Trophoblast cell (in vitro differentiated cells and primary cell): ENCODE data around the gene OTUB1.
"Not testable (repeated sequence)": the region's sequence is repeated elsewhere in the genome, so short reads cannot be mapped to it uniquely, and the experiment has no call there.

ENCODE experiments used
- DNase-seq, 2 donors: peaks; one replicate each; pipeline ENCODE4 v3.0.0-alpha.2; 2016
- H2AFZ ChIP-seq: 2 replicates; pipeline ENCODE4 v1.6.1; 2013; ENCODE audit warnings: low read length, moderate library complexity, mild to moderate bottlenecking; ENCODE audit not compliant: insufficient read depth, poor library complexity
- H2AK5ac ChIP-seq: 2 replicates; pipeline ENCODE4 v1.6.1; 2013; ENCODE audit warnings: mild to moderate bottlenecking, low read length
- H2BK120ac ChIP-seq: 2 replicates; pipeline ENCODE4 v1.6.1; 2013; ENCODE audit warnings: low read length, mild to moderate bottlenecking, moderate library complexity; ENCODE audit not compliant: insufficient read depth, poor library complexity
- H2BK12ac ChIP-seq: 2 replicates; pipeline ENCODE4 v1.6.1; 2013; ENCODE audit warnings: mild to moderate bottlenecking, low read length, moderate library complexity
- H2BK5ac ChIP-seq: 2 replicates; pipeline ENCODE4 v1.6.1; 2013; ENCODE audit warnings: low read length, low read depth, moderate library complexity, mild to moderate bottlenecking; ENCODE audit not compliant: poor library complexity
- H3K14ac ChIP-seq: 2 replicates; pipeline ENCODE4 v1.6.1; 2013; ENCODE audit warnings: mild to moderate bottlenecking, low read length
- H3K18ac ChIP-seq: 2 replicates; pipeline ENCODE4 v1.6.1; 2013; ENCODE audit warnings: mild to moderate bottlenecking, low read length
- H3K23ac ChIP-seq: 2 replicates; pipeline ENCODE4 v1.6.1; 2013; ENCODE audit warnings: low read length
- H3K27ac ChIP-seq: 2 replicates; pipeline ENCODE4 v1.5.1; 2013; ENCODE audit warnings: low read depth, mild to moderate bottlenecking, inconsistent platforms, low read length, moderate library complexity
- H3K27me3 ChIP-seq: 2 replicates; pipeline ENCODE4 v1.6.1; 2013; ENCODE audit warnings: inconsistent platforms, mild to moderate bottlenecking, low read length, moderate library complexity; ENCODE audit not compliant: insufficient read depth
- H3K36me3 ChIP-seq, 2 experiments: 1 replicate in 1 of 2; 2 replicates in 1 of 2; pipeline ENCODE4 v1.6.1; 2013; ENCODE audit warnings: low read length in 2 of 2, mild to moderate bottlenecking in 2 of 2, moderate library complexity in 1 of 2; ENCODE audit not compliant: insufficient read depth in 2 of 2, control insufficient read depth in 1 of 2
- H3K4ac ChIP-seq: 2 replicates; pipeline ENCODE4 v1.6.1; 2013; ENCODE audit warnings: low read depth, mild to moderate bottlenecking, low read length, moderate library complexity
- H3K4me1 ChIP-seq, 2 experiments: 1 replicate in 1 of 2; 2 replicates in 1 of 2; pipeline ENCODE4 v1.6.1; 2013; ENCODE audit warnings: low read length in 2 of 2, mild to moderate bottlenecking in 2 of 2, moderate library complexity in 1 of 2; ENCODE audit not compliant: insufficient read depth in 2 of 2, control insufficient read depth in 1 of 2
- H3K4me2 ChIP-seq: 2 replicates; pipeline ENCODE4 v1.6.1; 2013; ENCODE audit warnings: inconsistent platforms, mild to moderate bottlenecking, low read length, moderate library complexity
- H3K4me3 ChIP-seq: 2 replicates; pipeline ENCODE4 v1.5.1; 2013; ENCODE audit warnings: mild to moderate bottlenecking, low read depth, low read length, inconsistent platforms
- H3K79me1 ChIP-seq: one replicate; pipeline ENCODE4 v1.6.1; 2013; ENCODE audit warnings: low read length
- H3K79me2 ChIP-seq: 2 replicates; pipeline ENCODE4 v1.6.1; 2013; ENCODE audit warnings: low read length, mild to moderate bottlenecking; ENCODE audit not compliant: control insufficient read depth, insufficient read depth, poor library complexity
- H3K9ac ChIP-seq: 2 replicates; pipeline ENCODE4 v1.6.1; 2013; ENCODE audit warnings: mild to moderate bottlenecking, low read length
- H3K9me3 ChIP-seq: 2 replicates; pipeline ENCODE4 v1.6.1; 2013; ENCODE audit warnings: low read depth, mild to moderate bottlenecking, control low read depth, inconsistent platforms, low read length; ENCODE audit not compliant: insufficient read depth
- H4K12ac ChIP-seq: 2 replicates; pipeline ENCODE4 v1.6.1; 2013; ENCODE audit warnings: low read depth, mild to moderate bottlenecking, low read length, moderate library complexity
- H4K8ac ChIP-seq: 2 replicates; pipeline ENCODE4 v1.6.1; 2013; ENCODE audit warnings: low read depth, mild to moderate bottlenecking, low read length, moderate library complexity
- H4K91ac ChIP-seq: one replicate; pipeline ENCODE4 v1.6.1; 2013; ENCODE audit warnings: low read depth, mild to moderate bottlenecking, low read length, moderate library complexity
- WGBS: extraction: QIAGEN DNeasy Blood & Tissue Kit; methylation state at CpG from one replicate; pipeline ENCODE4 v1.1.7; 2013; ENCODE audit warnings: missing lambda C conversion rate; ENCODE audit not compliant: insufficient read length, insufficient coverage; ENCODE audit errors: extremely low coverage; 5-methylcytosine and 5-hydroxymethylcytosine counted together

The OTUB1 gene

DNA sequence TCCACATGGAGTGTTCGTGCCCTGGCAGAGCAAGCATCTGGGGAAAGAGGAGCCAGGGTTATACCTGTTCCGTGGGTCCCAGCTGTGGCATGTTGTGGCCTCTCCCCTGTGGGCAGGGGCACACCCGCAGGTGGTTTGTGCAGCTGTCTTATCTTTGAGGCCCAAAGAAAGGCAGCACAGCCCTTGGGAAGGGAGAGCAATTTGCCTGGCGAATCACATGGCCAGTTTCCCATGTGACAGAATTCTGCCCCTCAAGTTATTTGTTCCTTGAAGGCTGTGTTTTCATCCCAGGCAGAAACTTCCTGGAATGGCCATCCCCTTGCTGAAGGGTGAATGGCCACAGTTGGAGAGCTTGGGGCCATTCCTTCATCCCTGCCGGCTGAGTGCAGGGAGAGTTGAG, 28.2 kb upstream of the OTUB1 start:
- Histone ChIP-seq H3K4me1 (peaks cover 0 to 3% of the 10 kb centered on the region in 2 experiments), H3K79me1 (no peaks in the 10 kb centered on the region), H3K4me2 (no peak overlapping the region), H3K9ac (no peak overlapping the region), H3K23ac (no peak overlapping the region), H4K12ac (no peak overlapping the region), H3K27ac (no peak overlapping the region), H2AFZ (no peak overlapping the region), H2BK120ac (no peak overlapping the region), H2BK5ac (no peak overlapping the region), H3K14ac (no peak overlapping the region), H3K18ac (no peak overlapping the region), H3K4me3 (no peak overlapping the region), H3K79me2 (no peaks in the 10 kb centered on the region), H3K27me3 (no peaks in the 10 kb centered on the region), H4K8ac (no peak overlapping the region), H2BK12ac (no peak overlapping the region), H3K36me3 (peaks cover 33 to 48% of the 10 kb centered on the region in 2 experiments), H4K91ac (no peak overlapping the region), H3K4ac (no peak overlapping the region), H3K9me3 (peaks cover 2% of the 10 kb centered on the region), H2AK5ac (no peak overlapping the region)
- WGBS: no CpG with 5 or more reads among the region's 5 CpGs
- DNase-seq: no peak

DNA sequence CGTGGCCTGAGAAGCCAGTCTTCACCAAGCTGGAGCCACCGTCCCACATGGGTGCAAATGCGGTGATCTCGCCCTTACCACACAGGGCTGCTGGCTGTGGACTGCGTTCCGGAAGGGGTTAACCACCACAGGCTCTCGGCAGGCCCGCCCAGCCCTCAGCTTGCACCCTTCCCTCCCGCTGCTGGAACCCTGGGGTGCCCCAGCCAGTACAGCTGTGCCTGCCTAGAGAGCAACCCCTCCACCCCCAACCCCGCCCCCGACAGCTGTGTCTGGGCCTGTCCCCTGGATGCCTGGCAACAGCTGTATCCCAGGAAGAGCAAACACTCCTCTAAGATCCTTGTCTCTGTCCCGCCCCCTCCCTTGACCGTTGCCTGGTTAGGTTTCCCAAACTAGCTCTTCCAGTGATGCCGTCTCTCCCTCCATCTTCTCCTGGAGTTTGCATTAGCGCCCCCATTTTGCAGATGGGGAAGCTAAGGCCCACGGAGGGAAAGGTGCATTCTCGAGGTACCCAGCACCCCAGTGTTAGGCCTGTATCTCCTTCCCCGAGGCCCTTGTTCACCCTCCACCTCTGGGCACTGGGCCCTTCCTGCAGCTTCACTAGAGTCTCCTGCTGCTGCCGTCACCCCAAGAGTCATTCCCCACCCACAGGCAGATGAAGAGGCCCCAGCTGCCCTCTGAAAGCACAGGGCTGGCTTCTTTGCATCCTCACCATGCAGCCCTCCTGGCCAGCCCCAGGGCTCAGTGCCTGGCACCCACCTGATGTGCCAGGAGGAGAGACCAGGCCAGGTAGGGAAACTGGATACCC, 24.4 kb upstream of the OTUB1 start:
- no peak overlapping the region for H2BK5ac ChIP-seq
- H2AFZ ChIP-seq: no peak overlapping the region
- H3K79me2 ChIP-seq: no peaks in the 10 kb centered on the region
- H3K9me3 ChIP-seq: peaks cover 2% of the 10 kb centered on the region
- peaks cover 8 to 16% of the 10 kb centered on the region in 2 experiments for H3K36me3 ChIP-seq
- H3K18ac ChIP-seq: no peak overlapping the region
- no CpG with 5 or more reads among the region's 19 CpGs for WGBS
- H3K9ac ChIP-seq: no peak overlapping the region
- H3K4me1 ChIP-seq: peaks cover 0 to 3% of the 10 kb centered on the region in 2 experiments
- H2BK12ac ChIP-seq: no peak overlapping the region
- no peak overlapping the region for H2BK120ac ChIP-seq
- no peak overlapping the region for H3K23ac ChIP-seq
- DNase-seq: peak in 1 of 2 donors; percentile 46
- H3K27ac ChIP-seq: no peak overlapping the region
- no peak overlapping the region for H4K91ac ChIP-seq
- no peak overlapping the region for H3K14ac ChIP-seq
- H3K79me1 ChIP-seq: no peaks in the 10 kb centered on the region
- H4K8ac ChIP-seq: no peak overlapping the region
- no peak overlapping the region for H3K4me2 ChIP-seq
- H2AK5ac ChIP-seq: no peak overlapping the region
- no peak overlapping the region for H3K4me3 ChIP-seq
- H4K12ac ChIP-seq: no peak overlapping the region
- H3K27me3 ChIP-seq: no peaks in the 10 kb centered on the region
- H3K4ac ChIP-seq: no peak overlapping the region

DNA sequence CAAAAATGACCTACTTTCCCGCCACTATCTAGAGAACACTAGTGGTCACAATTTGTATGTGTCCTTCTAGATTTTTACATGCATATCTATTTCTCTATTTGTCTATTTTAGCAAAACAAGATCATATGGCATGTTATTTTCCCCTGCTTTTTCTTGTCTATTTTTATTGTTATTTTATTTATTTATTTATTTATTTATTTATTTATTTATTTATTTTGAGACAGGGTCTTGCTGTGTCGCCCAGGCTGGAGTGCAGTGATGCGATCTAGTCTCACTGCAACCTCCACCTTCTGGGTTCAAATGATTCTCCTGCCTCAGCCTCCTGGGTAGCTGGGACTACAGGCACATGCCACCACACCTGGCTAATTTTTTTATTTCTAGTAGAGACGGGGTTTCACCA, 22.3 kb upstream of the OTUB1 start:
- H3K18ac ChIP-seq: not testable (repeated sequence)
- WGBS: no CpG with 5 or more reads among the region's 4 CpGs

DNA sequence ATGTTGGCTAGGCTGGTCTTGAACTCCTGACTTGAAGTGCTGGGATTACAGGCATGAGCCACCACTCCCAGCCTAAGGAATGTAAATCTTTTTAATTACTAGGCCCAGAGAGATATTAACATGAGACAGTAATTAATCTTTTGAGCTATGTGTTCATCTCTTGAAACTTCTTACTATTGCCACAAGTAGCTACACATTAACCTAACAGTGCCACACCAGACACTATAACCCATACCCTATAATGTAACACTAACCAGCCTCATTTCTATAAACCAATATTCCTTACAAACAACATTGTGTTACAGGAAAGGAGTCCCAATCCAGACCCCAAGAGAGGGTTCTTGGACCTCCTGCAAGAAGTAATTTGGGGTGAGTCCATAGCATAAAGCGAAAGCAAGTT, 19.8 kb upstream of the OTUB1 start:
- Histone ChIP-seq H2AFZ (no peak overlapping the region), H3K27ac (no peak overlapping the region), H2BK120ac (no peak overlapping the region), H3K23ac (no peak overlapping the region), H4K8ac (no peak overlapping the region), H2BK5ac (no peak overlapping the region), H4K12ac (no peak overlapping the region), H3K4me3 (no peak overlapping the region), H3K27me3 (no peaks in the 10 kb centered on the region), H3K36me3 (no peaks in the 10 kb centered on the region), H3K14ac (no peak overlapping the region), H2AK5ac (no peak overlapping the region), H3K4me1 (peaks cover 0 to 2% of the 10 kb centered on the region in 2 experiments), H3K79me1 (no peaks in the 10 kb centered on the region), H2BK12ac (no peak overlapping the region), H3K9ac (no peak overlapping the region), H3K18ac (no peak overlapping the region), H3K79me2 (no peaks in the 10 kb centered on the region), H3K4ac (no peak overlapping the region), H3K4me2 (no peak overlapping the region), H3K9me3 (no peaks in the 10 kb centered on the region), H4K91ac (no peak overlapping the region)
- no peak for DNase-seq
- WGBS: no CpG with 5 or more reads among the region's 1 CpG

More for the DNA sequence above, 22.3 kb upstream of the OTUB1 start:
- H3K27ac ChIP-seq, H3K36me3 ChIP-seq, H2BK120ac ChIP-seq, H3K14ac ChIP-seq, DNase-seq, H4K91ac ChIP-seq, H3K79me1 ChIP-seq, H3K27me3 ChIP-seq, H2BK5ac ChIP-seq, H2AK5ac ChIP-seq, H3K4me2 ChIP-seq, H3K4me3 ChIP-seq, H4K8ac ChIP-seq, H2AFZ ChIP-seq, H3K23ac ChIP-seq, H2BK12ac ChIP-seq, H3K9ac ChIP-seq, H3K79me2 ChIP-seq, H3K4ac ChIP-seq, H4K12ac ChIP-seq, H3K4me1 ChIP-seq, H3K9me3 ChIP-seq: not testable (repeated sequence)
